K562 (cell line): ENCODE data around the gene SCN4B. TPM values are rescaled to one million over a fixed set of nuclear protein-coding genes. Genes with fewer than 3 reads are reported as not detected.

Experiments
- ATAC-seq: fragments of 200-7000 bp; cut with Tn5 transposase; 3 replicates; pipeline ENCODE4 v1.9.1; 2020; ENCODE audit warnings: moderate library complexity
- BruUV-seq: library from RNA; stranded (reverse); fragments of 400-500 nt; replicated peaks from 2 replicates; lab custom pipeline; 2021; lab: Mats Ljungman, UMichigan
- CTCF ChIA-PET: fragments of 300-600 bp; formaldehyde crosslinking; extraction: SDS; loops from one replicate; lab custom pipeline; 2021; ENCODE audit warnings: low intra/inter-chr PET ratio; lab: Yijun Ruan, JAX
- POLR2A ChIA-PET: fragments of 300-600, 350-650 bp; sonication (Branson Sonifier 250); formaldehyde crosslinking; extraction: SDS; loops from one replicate; lab custom pipeline; 2021; ENCODE audit warnings: antibody characterized with exemption, inconsistent platforms; lab: Yijun Ruan, JAX
- DNase-seq, 4 experiments: peaks; one replicate each; pipeline versions ENCODE4 v3.0.0 to v3.0.0-alpha.2; 2011 to 2018; ENCODE audit warnings: low spot score in 3 of 4, mixed read lengths in 3 of 4; ENCODE audit errors: extremely low read depth in 1 of 4
- FAIRE-seq: peaks from 2 replicates; lab custom pipeline; 2011; peaks lifted over from hg19 to GRCh38; lab: Jason Lieb, UNC
- H2AFZ ChIP-seq: 2 replicates; pipeline ENCODE4 v1.6.0; 2011; ENCODE audit warnings: low read depth, low read length, control low read depth, inconsistent platforms
- H3K27ac ChIP-seq: fragments of 200-600 bp; 3 replicates; pipeline ENCODE4 v1.8.0; 2011; ENCODE audit warnings: low read depth, mild to moderate bottlenecking, control low read depth, inconsistent platforms, low read length, moderate library complexity, mixed read lengths; ENCODE audit errors: extremely low read depth
- H3K27me3 ChIP-seq, 2 experiments: fragments of 300-600 bp in 1 of 2; 2 replicates in 1 of 2; 3 replicates in 1 of 2; pipeline versions ENCODE4 v1.6.0 to v1.8.0; 2011; ENCODE audit warnings: inconsistent platforms in 2 of 2, low read length in 2 of 2, mild to moderate bottlenecking in 1 of 2, mixed read lengths in 1 of 2, moderate library complexity in 1 of 2; ENCODE audit not compliant: control insufficient read depth in 2 of 2, insufficient read depth in 2 of 2
- H3K36me3 ChIP-seq: fragments of 300-600 bp; 3 replicates; pipeline ENCODE4 v1.8.0; 2011; ENCODE audit warnings: mild to moderate bottlenecking, low read length, inconsistent platforms; ENCODE audit not compliant: control insufficient read depth, insufficient read depth
- H3K4me1 ChIP-seq, 2 experiments: fragments of 200-600 bp in 1 of 2; replicated peaks in 1 of 2; 2 replicates in 1 of 2; 3 replicates in 1 of 2; pipeline versions ENCODE4 v1.5.1 to v1.8.0; 2011; ENCODE audit warnings: inconsistent platforms in 2 of 2, low read length in 2 of 2, mild to moderate bottlenecking in 1 of 2, mixed read lengths in 1 of 2, moderate library complexity in 1 of 2; ENCODE audit not compliant: control insufficient read depth in 2 of 2, insufficient read depth in 2 of 2
- H3K4me2 ChIP-seq: 2 replicates; pipeline ENCODE4 v1.6.1; 2011; ENCODE audit warnings: low read length, control low read depth, inconsistent platforms, mixed read lengths; ENCODE audit not compliant: insufficient read depth
- H3K4me3 ChIP-seq: fragments of 200-600 bp; sonication (generic), shearing (Covaris generic); 2 replicates; pipeline ENCODE4 v1.5.1; 2016; ENCODE audit warnings: control low read depth, inconsistent platforms
- H3K79me2 ChIP-seq: fragments of 200-600 bp; 3 replicates; pipeline ENCODE4 v1.8.0; 2011; ENCODE audit warnings: low read length, inconsistent platforms; ENCODE audit not compliant: control insufficient read depth, insufficient read depth
- H3K9ac ChIP-seq, 2 experiments: 2 replicates each; pipeline versions ENCODE4 v1.6.0 to v1.6.1; 2011; ENCODE audit warnings: low read depth in 2 of 2, low read length in 2 of 2, control low read depth in 1 of 2, inconsistent platforms in 1 of 2, mild to moderate bottlenecking in 1 of 2, mixed read lengths in 1 of 2; ENCODE audit not compliant: insufficient read depth in 1 of 2
- H3K9me1 ChIP-seq: one replicate; pipeline ENCODE4 v1.6.0; 2011; ENCODE audit warnings: inconsistent platforms, mild to moderate bottlenecking, low read length, moderate library complexity; ENCODE audit not compliant: control insufficient read depth, insufficient read depth
- H3K9me3 ChIP-seq: replicated peaks from 2 replicates; pipeline ENCODE4 v1.5.1; 2011; ENCODE audit warnings: low read depth, low read length, inconsistent platforms; ENCODE audit not compliant: control insufficient read depth, insufficient read depth
- H4K20me1 ChIP-seq: replicated peaks from 2 replicates; pipeline ENCODE4 v1.6.1; 2011; ENCODE audit warnings: low read length, inconsistent platforms, mixed read lengths; ENCODE audit not compliant: control insufficient read depth, insufficient read depth
- DIDO1 ChIP-seq: fragments of 450-650 bp; IDR thresholded peaks from 2 replicates; pipeline ENCODE4 v1.6.1; 2016; ENCODE audit warnings: low read depth, missing biosample characterization, missing genetic modification characterization
- HDAC6 ChIP-seq: IDR thresholded peaks from 2 replicates; pipeline ENCODE4 v1.6.1; 2012; ENCODE audit warnings: low read depth, mild to moderate bottlenecking, control low read depth, inconsistent platforms, low read length, moderate library complexity
- MTA3 ChIP-seq: fragments of 450-650 bp; formaldehyde crosslinking; IDR thresholded peaks from 2 replicates; pipeline ENCODE4 v1.6.1; 2017; ENCODE audit warnings: mild to moderate bottlenecking, borderline replicate concordance
- NCOR1 ChIP-seq: fragments of 450-650 bp; IDR thresholded peaks from 2 replicates; pipeline ENCODE4 v1.6.1; 2016; ENCODE audit warnings: mild to moderate bottlenecking, moderate library complexity
- NR2F6 ChIP-seq: fragments of 450-650 bp; formaldehyde crosslinking; IDR thresholded peaks from 2 replicates; pipeline ENCODE4 v1.4.0; 2020; ENCODE audit warnings: mild to moderate bottlenecking
- PML ChIP-seq: IDR thresholded peaks from 2 replicates; pipeline ENCODE4 v1.6.1; 2012; ENCODE audit warnings: low read length, inconsistent platforms
- POLR2G ChIP-seq: fragments of 200-400 bp; formaldehyde crosslinking; IDR thresholded peaks from 2 replicates; pipeline ENCODE4 v1.6.1; 2017; ENCODE audit warnings: low read depth, mild to moderate bottlenecking, antibody characterized with exemption, low read length, moderate library complexity
- RNF2 ChIP-seq: sonication (generic); IDR thresholded peaks from 2 replicates; pipeline ENCODE4 v1.6.1; 2016
- SMAD1 ChIP-seq: fragments of 150-350 bp; IDR thresholded peaks from 2 replicates; pipeline ENCODE4 v1.6.1; 2014; ENCODE audit warnings: low read length, low read depth; ENCODE audit not compliant: partially characterized antibody
- SUPT5H ChIP-seq: fragments of 450-650 bp; IDR thresholded peaks from 2 replicates; pipeline ENCODE4 v1.6.1; 2016
- ZFX ChIP-seq: sonication (generic); formaldehyde crosslinking; IDR thresholded peaks from 2 replicates; pipeline ENCODE4 v1.8.0; 2022; ENCODE audit warnings: mild to moderate bottlenecking, missing genetic modification reagents, moderate library complexity
- ZNF347 ChIP-seq: fragments of 450-650 bp; formaldehyde crosslinking; IDR thresholded peaks from 2 replicates; pipeline ENCODE4 v1.4.0; 2020; ENCODE audit warnings: low read depth, mild to moderate bottlenecking, moderate library complexity
- WGBS: fragments of 100-300 bp; shearing (Covaris generic); methylation state at CpG from one replicate; pipeline ENCODE4 v1.1.6; 2016; ENCODE audit warnings: low coverage, mixed read lengths; ENCODE audit not compliant: insufficient coverage; ENCODE audit errors: missing lambda C conversion rate; 5-methylcytosine and 5-hydroxymethylcytosine counted together
- in situ Hi-C: fragments of 300-500 bp; cut with MboI; formaldehyde crosslinking; loops from 4 replicates; pipeline ENCODE4 v1.15.0; 2018; ENCODE audit warnings: inconsistent platforms, mixed read lengths
- intact Hi-C: fragments of 100-400 bp; cut with micrococcal nuclease; formaldehyde crosslinking; loops from 2 replicates; pipeline ENCODE4 v1.14.2; 2022
- polyA plus RNA-seq, 8 experiments: library from polyadenylated mRNA; depleted of rRNA in 4 of 8; stranded (reverse) in 5 of 8; unstranded in 3 of 8; fragments of >200 nt; fragmentation: Nextera tagmentation in 2 of 8; fragmentation: Illumina TruSeq in 1 of 8; extraction: Ambion mirVana in 2 of 8; extraction: Trizol in 1 of 8; gene quantifications; 2 replicates each; pipeline versions ENCODE4 v1.2.1 to v1.2.3, GENCODE V29; 2011 to 2014; ENCODE audit warnings: inconsistent platforms in 1 of 8, missing spikeins in 1 of 8
- total RNA-seq, 7 experiments: library from RNA; depleted of rRNA in 6 of 7; stranded (reverse); fragments of >200 nt in 6 of 7; fragmentation: Illumina TruSeq in 2 of 7; extraction: Trizol in 2 of 7; gene quantifications; 2 replicates each; pipeline versions ENCODE4 v1.2.1 to v1.2.3, GENCODE V29; 2011 to 2021; ENCODE audit warnings: low replicate concordance in 1 of 7
- TF ChIP-seq, protein P1 (sequence below): fragments of 250-450 bp; sonication (Bioruptor Pico); IDR thresholded peaks from 2 replicates; pipeline ENCODE4 v1.9.0; 2021; ENCODE audit warnings: mild to moderate bottlenecking
- TF ChIP-seq, protein P2 (sequence below), 2 experiments: IDR thresholded peaks; 2 replicates each; pipeline ENCODE4 v1.6.1; 2012; ENCODE audit warnings: improper control_type of control experiment in 2 of 2, low read depth in 2 of 2, low read length in 2 of 2, borderline replicate concordance in 1 of 2
- TF ChIP-seq, protein P3 (sequence below): sonication (generic); formaldehyde crosslinking; IDR thresholded peaks from 2 replicates; pipeline ENCODE4 v1.8.0; 2022; ENCODE audit warnings: mild to moderate bottlenecking, low read depth, missing genetic modification reagents

The SCN4B gene
- total and polyA plus RNA-seq, 9 of the 15 experiments (the other 6 are each of a cell fraction or from before 2014, with no cell fraction given) = 0.03 TPM; not detected in 8

DNA sequence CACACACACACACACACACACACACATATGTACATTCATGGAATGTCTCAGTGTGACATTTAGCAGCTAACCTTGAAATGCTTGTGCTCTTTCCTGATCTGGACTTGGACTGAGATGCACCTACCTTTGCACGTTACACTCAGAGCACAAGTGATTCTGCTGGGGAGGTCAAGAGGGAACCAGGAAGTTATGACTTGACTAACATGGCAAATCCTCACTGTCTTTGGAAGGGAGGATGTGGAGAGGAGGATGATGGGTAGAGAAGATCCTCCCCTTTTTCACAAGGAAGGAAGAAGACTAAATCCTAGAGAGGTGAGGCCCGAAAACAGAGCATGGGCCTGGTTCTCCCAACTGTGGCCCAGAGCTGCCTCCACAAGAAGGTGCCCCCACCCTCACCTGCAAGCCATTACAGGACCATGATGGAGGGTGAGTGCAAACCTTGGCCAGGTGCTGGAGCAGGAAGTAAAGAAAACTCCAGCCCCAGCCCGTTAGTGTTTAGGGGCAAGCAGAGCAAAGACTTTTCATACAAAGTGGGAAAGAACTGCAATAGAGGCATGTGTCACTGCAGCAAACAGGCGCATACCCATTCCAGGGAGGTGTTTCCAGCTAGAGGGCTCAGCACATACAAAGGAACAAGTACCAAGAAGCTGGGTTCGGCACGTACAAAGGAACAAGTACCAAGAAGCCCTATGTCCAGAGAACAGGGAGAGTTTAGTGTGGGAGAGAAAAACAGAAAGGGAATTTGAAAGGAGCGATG lies 26.4 kb downstream of the SCN4B start (continued):
- TF ChIP-seq RNF2 (peak; percentile 62; the same call in 1 of the 2 replicates), SMAD1 (peak; percentile 58), NCOR1 (peak; percentile 37; the same call in 1 of the 2 replicates), NR2F6 (CRISPR knock-in tag) (0 out of 2 replicates have a peak, but pooled peaks have one; percentile 22), MTA3 (peak; percentile 39; the same call in 1 of the 2 replicates), ZNF347 (no peak), POLR2G (peak; percentile 28; the same call in 1 of the 2 replicates), PML (peak; percentile 98), ZFX (CRISPR knock-in tag) (no peak)
- TF ChIP-seq, protein P1, sequence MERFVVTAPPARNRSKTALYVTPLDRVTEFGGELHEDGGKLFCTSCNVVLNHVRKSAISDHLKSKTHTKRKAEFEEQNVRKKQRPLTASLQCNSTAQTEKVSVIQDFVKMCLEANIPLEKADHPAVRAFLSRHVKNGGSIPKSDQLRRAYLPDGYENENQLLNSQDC (CRISPR knock-in tag) = peak; percentile 97

DNA sequence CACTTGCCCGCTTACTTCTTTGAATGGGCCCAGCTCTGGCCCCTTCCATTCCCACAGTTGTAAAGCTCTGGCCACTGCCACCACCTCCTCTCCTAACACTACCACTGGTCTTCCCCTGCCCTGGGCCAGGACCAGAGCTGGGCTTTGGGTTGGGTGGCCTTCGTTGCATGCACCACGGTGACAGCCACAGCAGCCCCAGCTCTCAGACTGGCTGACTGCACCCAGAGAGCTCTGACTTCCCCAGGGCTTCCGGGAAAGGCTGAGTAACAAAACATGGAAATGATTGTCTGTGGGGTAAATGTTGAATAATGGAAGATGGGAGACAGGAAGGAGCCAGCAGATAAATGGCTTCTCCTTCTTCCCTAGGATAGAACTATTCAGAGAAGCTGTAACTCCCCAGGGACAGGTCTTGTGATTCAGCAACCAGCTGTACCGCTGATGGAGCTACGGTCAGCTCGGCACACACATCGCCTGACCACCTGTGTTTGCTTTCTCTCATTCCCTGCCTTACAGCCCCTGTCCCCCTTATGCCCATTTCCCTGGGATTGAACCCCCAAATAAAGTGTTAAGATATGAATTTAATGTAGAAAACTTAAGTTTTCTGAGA lies 27.6 kb downstream of the SCN4B start:
- CTCF ChIA-PET = no interaction called here
- 0 out of 3 replicates have a peak, but pooled peaks have one; percentile 17 for ATAC-seq
- intact Hi-C loops = loop anchor here (5.0 kb wide), 1 partner anchor 58 kb away; no protein-coding TSS in a partner anchor
- Histone ChIP-seq H3K27ac (no peak overlapping the region), H4K20me1 (no peaks in the 10 kb centered on the region), H3K9me3 (no peaks in the 10 kb centered on the region)
- TF ChIP-seq, protein P2, sequence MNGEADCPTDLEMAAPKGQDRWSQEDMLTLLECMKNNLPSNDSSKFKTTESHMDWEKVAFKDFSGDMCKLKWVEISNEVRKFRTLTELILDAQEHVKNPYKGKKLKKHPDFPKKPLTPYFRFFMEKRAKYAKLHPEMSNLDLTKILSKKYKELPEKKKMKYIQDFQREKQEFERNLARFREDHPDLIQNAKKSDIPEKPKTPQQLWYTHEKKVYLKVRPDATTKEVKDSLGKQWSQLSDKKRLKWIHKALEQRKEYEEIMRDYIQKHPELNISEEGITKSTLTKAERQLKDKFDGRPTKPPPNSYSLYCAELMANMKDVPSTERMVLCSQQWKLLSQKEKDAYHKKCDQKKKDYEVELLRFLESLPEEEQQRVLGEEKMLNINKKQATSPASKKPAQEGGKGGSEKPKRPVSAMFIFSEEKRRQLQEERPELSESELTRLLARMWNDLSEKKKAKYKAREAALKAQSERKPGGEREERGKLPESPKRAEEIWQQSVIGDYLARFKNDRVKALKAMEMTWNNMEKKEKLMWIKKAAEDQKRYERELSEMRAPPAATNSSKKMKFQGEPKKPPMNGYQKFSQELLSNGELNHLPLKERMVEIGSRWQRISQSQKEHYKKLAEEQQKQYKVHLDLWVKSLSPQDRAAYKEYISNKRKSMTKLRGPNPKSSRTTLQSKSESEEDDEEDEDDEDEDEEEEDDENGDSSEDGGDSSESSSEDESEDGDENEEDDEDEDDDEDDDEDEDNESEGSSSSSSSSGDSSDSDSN (IDR thresholded peaks at IDR 0.05; ENCODE audit: borderline replicate concordance in 1 of 2, low read depth in 2 of 2, low read length in 2 of 2) = no peak
- no peak for TF ChIP-seq DIDO1
- TF ChIP-seq, protein P3, sequence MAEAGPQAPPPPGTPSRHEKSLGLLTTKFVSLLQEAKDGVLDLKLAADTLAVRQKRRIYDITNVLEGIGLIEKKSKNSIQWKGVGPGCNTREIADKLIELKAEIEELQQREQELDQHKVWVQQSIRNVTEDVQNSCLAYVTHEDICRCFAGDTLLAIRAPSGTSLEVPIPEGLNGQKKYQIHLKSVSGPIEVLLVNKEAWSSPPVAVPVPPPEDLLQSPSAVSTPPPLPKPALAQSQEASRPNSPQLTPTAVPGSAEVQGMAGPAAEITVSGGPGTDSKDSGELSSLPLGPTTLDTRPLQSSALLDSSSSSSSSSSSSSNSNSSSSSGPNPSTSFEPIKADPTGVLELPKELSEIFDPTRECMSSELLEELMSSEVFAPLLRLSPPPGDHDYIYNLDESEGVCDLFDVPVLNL = no peak
- TF ChIP-seq HDAC6 = no peak
- no peak for TF ChIP-seq SUPT5H
- TF ChIP-seq, all 486 proteins: peak for 0
- in situ Hi-C loops = no loop called here
- H3K4me3 ChIP-seq = no peak overlapping the region
- no peaks in the 10 kb centered on the region for H3K36me3 ChIP-seq
- POLR2A ChIA-PET = interaction anchor here (0.6 to 1.7 kb wide), 4 partner anchors 9 to 518 kb away, joined by 3 to 6 read pairs (median 4); no protein-coding TSS in a partner anchor
- H3K4me2 ChIP-seq = no peak overlapping the region
- no peaks in the 10 kb centered on the region for H3K27me3 ChIP-seq
- H3K9me1 ChIP-seq = no peaks in the 10 kb centered on the region
- H3K4me1 ChIP-seq = no peaks in the 10 kb centered on the region
- FAIRE-seq = no peak
- H3K9ac ChIP-seq = peak overlapping the region in 1 of 2 experiments; percentile 66; a peak in 1 of 4 replicates
- H3K79me2 ChIP-seq = no peaks in the 10 kb centered on the region
- H2AFZ ChIP-seq = no peak overlapping the region
- WGBS = 47% methylated on average over 8 of the region's 8 CpGs
- no peak for DNase-seq
- no TSS peak for BruUV-seq
